Measurements from ENCODE around the gene OR6C3. TPM values are rescaled to one million over a fixed set of nuclear protein-coding genes. Genes with fewer than 3 reads are reported as not detected.

OR6C3 gene
- total and polyA plus RNA-seq, 2 donors (not counting 1 experiment from before 2014, with no cell fraction given): not detected

DNA sequence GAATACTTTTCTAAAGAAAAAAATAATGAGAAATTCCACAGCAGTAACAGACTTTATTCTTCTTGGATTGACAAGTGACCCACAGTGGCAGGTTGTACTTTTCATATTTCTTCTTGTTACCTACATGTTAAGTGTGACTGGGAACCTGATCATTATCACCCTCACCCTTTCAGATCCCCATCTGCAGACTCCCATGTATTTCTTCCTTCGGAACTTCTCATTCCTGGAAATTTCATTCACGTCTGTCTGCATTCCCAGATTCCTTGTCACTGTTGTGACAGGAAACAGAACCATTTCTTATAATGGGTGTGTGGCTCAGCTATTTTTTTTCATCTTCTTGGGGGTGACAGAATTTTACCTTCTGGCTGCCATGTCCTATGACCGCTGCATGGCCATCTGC, 34.5 kb downstream of the OR6C3 start:
- H3K4me1 ChIP-seq (ENCODE audit: control insufficient read depth, extremely low read depth, insufficient read depth, low read length): no peaks in the 10 kb centered on the region
- TF ChIP-seq, protein P1, sequence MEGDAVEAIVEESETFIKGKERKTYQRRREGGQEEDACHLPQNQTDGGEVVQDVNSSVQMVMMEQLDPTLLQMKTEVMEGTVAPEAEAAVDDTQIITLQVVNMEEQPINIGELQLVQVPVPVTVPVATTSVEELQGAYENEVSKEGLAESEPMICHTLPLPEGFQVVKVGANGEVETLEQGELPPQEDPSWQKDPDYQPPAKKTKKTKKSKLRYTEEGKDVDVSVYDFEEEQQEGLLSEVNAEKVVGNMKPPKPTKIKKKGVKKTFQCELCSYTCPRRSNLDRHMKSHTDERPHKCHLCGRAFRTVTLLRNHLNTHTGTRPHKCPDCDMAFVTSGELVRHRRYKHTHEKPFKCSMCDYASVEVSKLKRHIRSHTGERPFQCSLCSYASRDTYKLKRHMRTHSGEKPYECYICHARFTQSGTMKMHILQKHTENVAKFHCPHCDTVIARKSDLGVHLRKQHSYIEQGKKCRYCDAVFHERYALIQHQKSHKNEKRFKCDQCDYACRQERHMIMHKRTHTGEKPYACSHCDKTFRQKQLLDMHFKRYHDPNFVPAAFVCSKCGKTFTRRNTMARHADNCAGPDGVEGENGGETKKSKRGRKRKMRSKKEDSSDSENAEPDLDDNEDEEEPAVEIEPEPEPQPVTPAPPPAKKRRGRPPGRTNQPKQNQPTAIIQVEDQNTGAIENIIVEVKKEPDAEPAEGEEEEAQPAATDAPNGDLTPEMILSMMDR (conservative IDR thresholded peaks at IDR 0.05 in 1 of 2, IDR thresholded peaks at IDR 0.05 in 1 of 2; ENCODE audit: low read depth in 1 of 2, low read length in 2 of 2): no peak
- no peak for TF ChIP-seq EZH2 (IDR thresholded peaks at IDR 0.05; ENCODE audit: low read length, missing control alignments)
- no peak overlapping the region for H3K27ac ChIP-seq (ENCODE audit: insufficient read depth, low read length)
- H2AFZ ChIP-seq (ENCODE audit: low read length): no peak overlapping the region
- no peaks in the 10 kb centered on the region for H3K27me3 ChIP-seq (ENCODE audit: control insufficient read depth, insufficient read depth, low read length)
- H3K79me2 ChIP-seq (ENCODE audit: control insufficient read depth, insufficient read depth, low read length): no peaks in the 10 kb centered on the region
- H3K36me3 ChIP-seq (ENCODE audit: control insufficient read depth, insufficient read depth, low read length): no peaks in the 10 kb centered on the region
- H3K4me3 ChIP-seq (replicated peaks in 1 of 4; ENCODE audit: control extremely low read depth in 1 of 4, insufficient read depth in 1 of 4, low read depth in 3 of 4, low read length in 4 of 4): no peak overlapping the region
- DNase-seq (ENCODE audit: low read depth in 2 of 2): no peak
- no peak overlapping the region for H3K9ac ChIP-seq (ENCODE audit: insufficient read depth, low read length)
- no peaks in the 10 kb centered on the region for H4K20me1 ChIP-seq (ENCODE audit: control insufficient read depth, extremely low read depth, insufficient read depth, low read length)
- H3K4me2 ChIP-seq (ENCODE audit: extremely low read depth, insufficient read depth, low read length): no peak overlapping the region
- H3K9me3 ChIP-seq (ENCODE audit: control insufficient read depth, insufficient read depth, low read depth, low read length): no peaks in the 10 kb centered on the region

DNA sequence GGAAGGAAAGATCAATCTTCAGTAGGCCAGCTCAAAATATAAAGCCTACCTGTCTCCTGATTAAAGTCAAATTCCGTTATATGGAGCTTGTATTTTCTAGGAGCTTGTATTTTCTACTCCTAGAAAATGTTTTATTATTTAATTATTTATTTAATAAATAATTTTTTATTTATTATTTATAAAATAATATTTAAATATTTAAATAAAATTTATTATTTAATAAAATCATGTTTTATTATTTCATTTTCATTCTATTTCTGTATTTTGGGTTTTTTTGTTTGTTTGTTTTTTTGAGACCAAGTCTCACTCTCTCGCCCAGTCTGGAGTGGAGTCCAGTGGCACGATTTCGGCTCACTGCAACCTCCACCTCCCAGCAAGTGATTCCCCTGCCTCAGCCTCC, 42.0 kb downstream of the OR6C3 start:
- Histone ChIP-seq H3K4me2 (ENCODE audit: extremely low read depth, insufficient read depth, low read length) (no peak overlapping the region), H4K20me1 (ENCODE audit: control insufficient read depth, extremely low read depth, insufficient read depth, low read length) (no peaks in the 10 kb centered on the region), H3K79me2 (ENCODE audit: control insufficient read depth, insufficient read depth, low read length) (no peaks in the 10 kb centered on the region), H3K36me3 (ENCODE audit: control insufficient read depth, insufficient read depth, low read length) (no peaks in the 10 kb centered on the region), H3K27me3 (ENCODE audit: control insufficient read depth, insufficient read depth, low read length) (no peaks in the 10 kb centered on the region), H3K9ac (ENCODE audit: insufficient read depth, low read length) (no peak overlapping the region), H3K4me3 (replicated peaks in 1 of 4; ENCODE audit: control extremely low read depth in 1 of 4, insufficient read depth in 1 of 4, low read depth in 3 of 4, low read length in 4 of 4) (no peak overlapping the region), H3K27ac (ENCODE audit: insufficient read depth, low read length) (no peak overlapping the region), H2AFZ (ENCODE audit: low read length) (no peak overlapping the region), H3K9me3 (ENCODE audit: control insufficient read depth, insufficient read depth, low read depth, low read length) (no peaks in the 10 kb centered on the region), H3K4me1 (ENCODE audit: control insufficient read depth, extremely low read depth, insufficient read depth, low read length) (no peaks in the 10 kb centered on the region)
- no peak for DNase-seq (ENCODE audit: low read depth in 2 of 2)
- TF ChIP-seq, protein P1 (conservative IDR thresholded peaks at IDR 0.05 in 1 of 2, IDR thresholded peaks at IDR 0.05 in 1 of 2; ENCODE audit: low read depth in 1 of 2, low read length in 2 of 2): no peak
- TF ChIP-seq EZH2 (IDR thresholded peaks at IDR 0.05; ENCODE audit: low read length, missing control alignments): no peak

Other genes starting within 250 kb of the OR6C3 start
- not detected in 2 replicates for gene OR9K2, start 204.3 kb upstream of the OR6C3 start, total RNA-seq
- not detected in 2 replicates for gene OR9K2, start 204.3 kb upstream of the OR6C3 start, polyA plus RNA-seq
- gene OR10A7, start 109.7 kb upstream of the OR6C3 start, total RNA-seq: not detected in 2 replicates
- not detected in 2 replicates for gene OR10A7, start 109.7 kb upstream of the OR6C3 start, polyA plus RNA-seq
- not detected in 2 replicates for gene OR6C74, start 86.1 kb upstream of the OR6C3 start, total RNA-seq
- not detected in 2 replicates for gene OR6C74, start 86.1 kb upstream of the OR6C3 start, polyA plus RNA-seq
- gene OR6C6, start 34.2 kb upstream of the OR6C3 start, total RNA-seq: not detected in 2 replicates
- not detected in 2 replicates for gene OR6C6, start 34.2 kb upstream of the OR6C3 start, polyA plus RNA-seq
- gene OR6C1, start 16.4 kb upstream of the OR6C3 start, total RNA-seq: not detected in 2 replicates
- gene OR6C1, start 16.4 kb upstream of the OR6C3 start, polyA plus RNA-seq: not detected in 2 replicates
- gene OR6C75, start 32.2 kb downstream of the OR6C3 start, total RNA-seq: not detected in 2 replicates
- not detected in 2 replicates for gene OR6C75, start 32.2 kb downstream of the OR6C3 start, polyA plus RNA-seq
- not detected in 2 replicates for gene OR6C65, start 69.8 kb downstream of the OR6C3 start, total RNA-seq
- not detected in 2 replicates for gene OR6C65, start 69.8 kb downstream of the OR6C3 start, polyA plus RNA-seq
- not detected in 2 replicates for gene OR6C76, start 95.5 kb downstream of the OR6C3 start, total RNA-seq
- not detected in 2 replicates for gene OR6C76, start 95.5 kb downstream of the OR6C3 start, polyA plus RNA-seq
- not detected in 2 replicates for gene OR6C2, start 113.3 kb downstream of the OR6C3 start, total RNA-seq
- not detected in 2 replicates for gene OR6C2, start 113.3 kb downstream of the OR6C3 start, polyA plus RNA-seq
- gene OR6C70, start 139.4 kb downstream of the OR6C3 start, total RNA-seq: not detected in 2 replicates
- not detected in 2 replicates for gene OR6C70, start 139.4 kb downstream of the OR6C3 start, polyA plus RNA-seq
- gene OR6C68, start 161.6 kb downstream of the OR6C3 start, total RNA-seq: not detected in 2 replicates
- gene OR6C68, start 161.6 kb downstream of the OR6C3 start, polyA plus RNA-seq: not detected in 2 replicates
- gene OR6C4, start 218.9 kb downstream of the OR6C3 start, total RNA-seq: under 0.01 TPM in 1 of 2 replicates, not detected in the other
- gene OR6C4, start 218.9 kb downstream of the OR6C3 start, polyA plus RNA-seq: not detected in 2 replicates
- not detected in 2 replicates for gene OR2AP1, start 241.7 kb downstream of the OR6C3 start, total RNA-seq
- gene OR2AP1, start 241.7 kb downstream of the OR6C3 start, polyA plus RNA-seq: not detected in 2 replicates

Data from fibroblast of lung (primary cell).